ENCODE results near the gene NRSN1.

NRSN1 gene

GRCh38 chr6:24152014-24152413 lies 26.0 kb downstream of the NRSN1 start:
- no peak for DNase-seq (ENCODE audit: low read depth, low spot score)
- in situ Hi-C loops (cut with HindIII; ENCODE audit: low sequenced_read_pairs) = no loop called here
- no peak overlapping the region for H3K4me3 ChIP-seq (ENCODE audit: low read depth, low read length)
- no peak for TF ChIP-seq CTCF (IDR thresholded peaks at IDR 0.05; ENCODE audit: low read depth, low read length)

GRCh38 chr6:24154121-24154520 lies 28.1 kb downstream of the NRSN1 start:
- in situ Hi-C loops (cut with HindIII; ENCODE audit: low sequenced_read_pairs) = no loop called here
- H3K4me3 ChIP-seq (ENCODE audit: low read depth, low read length) = no peak overlapping the region
- TF ChIP-seq CTCF (IDR thresholded peaks at IDR 0.05; ENCODE audit: low read depth, low read length) = no peak
- peak; percentile 0 for DNase-seq (ENCODE audit: low read depth, low spot score)

- H3K4me3 ChIP-seq (ENCODE audit: low read depth, low read length) = no peak overlapping the region
- no peak for TF ChIP-seq CTCF (IDR thresholded peaks at IDR 0.05; ENCODE audit: low read depth, low read length)
- in situ Hi-C loops (cut with HindIII; ENCODE audit: low sequenced_read_pairs) = no loop called here
- no peak for DNase-seq (ENCODE audit: low read depth, low spot score)
These were observed 31.9 kb downstream of the NRSN1 start for GRCh38 chr6:24157886-24158285.

GRCh38 chr6:24183584-24183983 lies 57.6 kb downstream of the NRSN1 start:
- DNase-seq (ENCODE audit: low read depth, low spot score) = no peak
- no peak for TF ChIP-seq CTCF (IDR thresholded peaks at IDR 0.05; ENCODE audit: low read depth, low read length)
- H3K4me3 ChIP-seq (ENCODE audit: low read depth, low read length) = no peak overlapping the region
- in situ Hi-C loops (cut with HindIII; ENCODE audit: low sequenced_read_pairs) = no loop called here

- in situ Hi-C loops (cut with HindIII; ENCODE audit: low sequenced_read_pairs) = no loop called here
- H3K4me3 ChIP-seq (ENCODE audit: low read depth, low read length) = no peak overlapping the region
- no peak for DNase-seq (ENCODE audit: low read depth, low spot score)
- TF ChIP-seq CTCF (IDR thresholded peaks at IDR 0.05; ENCODE audit: low read depth, low read length) = no peak
These were observed 60.3 kb downstream of the NRSN1 start for GRCh38 chr6:24186349-24186748.

- no peak for DNase-seq (ENCODE audit: low read depth, low spot score)
- H3K4me3 ChIP-seq (ENCODE audit: low read depth, low read length) = no peak overlapping the region
- in situ Hi-C loops (cut with HindIII; ENCODE audit: low sequenced_read_pairs) = no loop called here
- TF ChIP-seq CTCF (IDR thresholded peaks at IDR 0.05; ENCODE audit: low read depth, low read length) = no peak
These were observed 62.1 kb downstream of the NRSN1 start for GRCh38 chr6:24187965-24188577.

All from astrocyte of the spinal cord (primary cell).